HFFc6 (cell line): ENCODE data around the gene ZNF18. TPM values are rescaled to one million over a fixed set of nuclear protein-coding genes. Genes with fewer than 3 reads are reported as not detected.

Experiments used
- DNase-seq: peaks from one replicate; pipeline ENCODE4 v3.0.0-alpha.2; 2018
- H3K27ac Mint-ChIP-seq: 2 replicates; pipeline ENCODE4 v1.8.0; 2020; ENCODE audit warnings: mild to moderate bottlenecking, mixed read lengths
- H3K27me3 Mint-ChIP-seq: 2 replicates; pipeline ENCODE4 v1.8.0; 2021; ENCODE audit warnings: mild to moderate bottlenecking, moderate library complexity, mixed read lengths; ENCODE audit not compliant: insufficient read depth
- H3K36me3 Mint-ChIP-seq: 2 replicates; pipeline ENCODE4 v1.8.0; 2021; ENCODE audit warnings: low read depth, mixed read lengths
- H3K4me1 Mint-ChIP-seq: 2 replicates; pipeline ENCODE4 v1.8.0; 2020; ENCODE audit warnings: low read depth, mixed read lengths
- H3K4me3 Mint-ChIP-seq: 2 replicates; pipeline ENCODE4 v1.8.0; 2020; ENCODE audit warnings: mild to moderate bottlenecking, moderate library complexity, mixed read lengths
- H3K9me3 Mint-ChIP-seq: 2 replicates; pipeline ENCODE4 v1.8.0; 2020; ENCODE audit warnings: mild to moderate bottlenecking, mixed read lengths
- CTCF ChIP-seq: fragments of 200-600 bp; sonication (generic); IDR thresholded peaks from 2 replicates; pipeline ENCODE4 v1.5.0; 2021; ENCODE audit warnings: antibody characterized with exemption, mild to moderate bottlenecking
- total RNA-seq, 6 experiments: library from RNA; stranded (reverse); fragmentation: NEBNext Ultra II Directional; extraction: Animal tissue kit (Norgen Biotek cat#: 25700); gene quantifications; 2 replicates in 1 of 6; 3 replicates in 5 of 6; pipeline ENCODE4 v1.2.3, GENCODE V29; 2021

ZNF18 gene
- total RNA-seq, 6 experiments from 2014 or later = 4.2 to 6.0 (median 4.6) TPM

- no peak overlapping the region for H3K4me3 Mint-ChIP-seq
- H3K9me3 Mint-ChIP-seq = no peaks in the 10 kb centered on the region
- peaks cover 5% of the 10 kb centered on the region for H3K27me3 Mint-ChIP-seq
- no peak for TF ChIP-seq CTCF
- H3K27ac Mint-ChIP-seq = no peak overlapping the region
- no peaks in the 10 kb centered on the region for H3K36me3 Mint-ChIP-seq
- DNase-seq = no peak
- H3K4me1 Mint-ChIP-seq = peaks cover 6% of the 10 kb centered on the region
Measured at GRCh38 chr17:11999696-12000095, 2.4 kb upstream of the ZNF18 start.

- TF ChIP-seq CTCF = no peak
- H3K9me3 Mint-ChIP-seq = no peaks in the 10 kb centered on the region
- H3K27ac Mint-ChIP-seq = peak overlapping the region; percentile 91
- DNase-seq = no peak
- H3K36me3 Mint-ChIP-seq = no peaks in the 10 kb centered on the region
- H3K4me1 Mint-ChIP-seq = peaks cover 6% of the 10 kb centered on the region
- peak overlapping the region; percentile 92 for H3K4me3 Mint-ChIP-seq
- peaks cover 3% of the 10 kb centered on the region for H3K27me3 Mint-ChIP-seq
Measured at GRCh38 chr17:11997972-11998233, 628 bp upstream of the ZNF18 start.

- TF ChIP-seq CTCF = no peak
- Mint-ChIP-seq H3K27me3 (peaks cover 1% of the 10 kb centered on the region), H3K9me3 (no peaks in the 10 kb centered on the region), H3K4me1 (peaks cover 6% of the 10 kb centered on the region; the same call in 1 of the 2 replicates), H3K4me3 (peak overlapping the region; percentile 96), H3K36me3 (no peaks in the 10 kb centered on the region), H3K27ac (peak overlapping the region; percentile 90)
- DNase-seq = peak; percentile 48
Measured at GRCh38 chr17:11996722-11997146, 541 bp downstream of the ZNF18 start.

- H3K27ac Mint-ChIP-seq = no peak overlapping the region
- no peaks in the 10 kb centered on the region for H3K9me3 Mint-ChIP-seq
- H3K4me3 Mint-ChIP-seq = no peak overlapping the region
- H3K36me3 Mint-ChIP-seq = peaks cover 8% of the 10 kb centered on the region
- H3K4me1 Mint-ChIP-seq = no peaks in the 10 kb centered on the region
- no peak for DNase-seq
- no peaks in the 10 kb centered on the region; the same call in 1 of the 2 replicates for H3K27me3 Mint-ChIP-seq
- no peak for TF ChIP-seq CTCF
Measured at GRCh38 chr17:11991461-11991860, 5.8 kb downstream of the ZNF18 start.

- Mint-ChIP-seq H3K27ac (no peak overlapping the region), H3K4me1 (no peaks in the 10 kb centered on the region), H3K9me3 (no peaks in the 10 kb centered on the region), H3K36me3 (peaks cover 8% of the 10 kb centered on the region), H3K27me3 (no peaks in the 10 kb centered on the region; the same call in 1 of the 2 replicates), H3K4me3 (no peak overlapping the region)
- no peak for TF ChIP-seq CTCF
- DNase-seq = no peak
Measured at GRCh38 chr17:11990363-11990983, 6.8 kb downstream of the ZNF18 start.

- no peaks in the 10 kb centered on the region; the same call in 1 of the 2 replicates for H3K27me3 Mint-ChIP-seq
- H3K4me3 Mint-ChIP-seq = no peak overlapping the region
- peaks cover 8% of the 10 kb centered on the region for H3K36me3 Mint-ChIP-seq
- peak; percentile 39 for DNase-seq
- H3K4me1 Mint-ChIP-seq = no peaks in the 10 kb centered on the region
- TF ChIP-seq CTCF = peak; percentile 82
- H3K9me3 Mint-ChIP-seq = no peaks in the 10 kb centered on the region
- H3K27ac Mint-ChIP-seq = no peak overlapping the region
Measured at GRCh38 chr17:11986942-11987329, 10.3 kb downstream of the ZNF18 start.
